ENCODE data around the gene POM121. TPM values are rescaled to one million over a fixed set of nuclear protein-coding genes. Genes with fewer than 3 reads are reported as not detected.
A peak's percentile ranks its signal among the peaks of the same experiment; 100 is the strongest.
"Not testable (repeated sequence)": the region's sequence is repeated elsewhere in the genome, so short reads cannot be mapped to it uniquely, and the experiment has no call there.

POM121 gene
- total and polyA plus RNA-seq, 4 donors = 7.6 to 31.9 (median 23.5) TPM

GRCh38 chr7:72914756-72915525, 10.0 kb upstream of the POM121 start:
- not testable (repeated sequence) for H3K4me3 ChIP-seq (ENCODE audit: low read length in 2 of 2); H3K4me1 ChIP-seq (ENCODE audit: control insufficient read depth in 1 of 2, insufficient read depth in 2 of 2, low read length in 2 of 2); H3K36me3 ChIP-seq (ENCODE audit: control insufficient read depth in 1 of 2, insufficient read depth in 2 of 2, low read length in 1 of 2); H3K9me3 ChIP-seq (ENCODE audit: control insufficient read depth, low read length); H3K27me3 ChIP-seq (ENCODE audit: control insufficient read depth in 1 of 2, insufficient read depth in 2 of 2, low read length in 1 of 2); H3K27ac ChIP-seq (ENCODE audit: low read depth in 1 of 2, low read length in 2 of 2); ATAC-seq (ENCODE audit: low FRiP score)
- intact Hi-C loops (cut with DNase I) = loop anchor here in 1 of 2 donors (5.0 kb wide), 1 partner anchor 93 kb away; no protein-coding TSS in a partner anchor
- DNase-seq = peak; percentile 54 to 82
- 58 to 65% methylated on average over 9 of the region's 9 CpGs for WGBS, 2 donors

DNA sequence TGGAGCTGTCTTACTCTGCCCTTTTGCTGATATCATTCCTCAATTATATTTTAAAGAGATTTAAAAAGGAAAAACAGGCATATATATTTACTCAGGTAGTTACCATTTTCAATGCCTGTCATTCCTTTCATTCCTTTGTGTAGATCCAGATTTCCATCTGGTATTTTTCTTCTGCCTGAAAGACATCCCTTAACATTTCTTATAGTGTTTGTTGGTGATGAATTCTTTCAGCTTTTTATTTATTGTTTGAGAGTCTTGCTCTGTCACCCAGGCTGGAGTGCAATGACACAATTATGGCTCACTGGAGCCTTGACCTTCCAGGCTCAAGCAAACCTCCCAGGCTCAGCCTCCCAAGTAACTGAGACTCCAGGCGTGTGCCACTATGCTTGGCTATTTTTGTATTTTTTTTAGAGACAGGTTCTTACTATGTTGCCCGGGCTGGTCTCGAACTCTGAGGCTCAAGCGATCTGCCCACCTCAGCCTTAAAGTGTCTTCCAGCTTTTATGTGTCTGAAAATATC, 5.6 kb upstream of the POM121 start:
- Histone ChIP-seq H3K9me3 (ENCODE audit: control insufficient read depth, low read length) (no peaks in the 10 kb centered on the region), H3K36me3 (ENCODE audit: control insufficient read depth in 1 of 2, insufficient read depth in 2 of 2, low read length in 1 of 2) (no peaks in the 10 kb centered on the region), H3K27me3 (ENCODE audit: control insufficient read depth in 1 of 2, insufficient read depth in 2 of 2, low read length in 1 of 2) (no peaks in the 10 kb centered on the region), H3K4me3 (ENCODE audit: low read length in 2 of 2) (no peak overlapping the region), H3K27ac (ENCODE audit: low read depth in 1 of 2, low read length in 2 of 2) (no peak overlapping the region), H3K4me1 (ENCODE audit: control insufficient read depth in 1 of 2, insufficient read depth in 2 of 2, low read length in 2 of 2) (no peaks in the 10 kb centered on the region)
- intact Hi-C loops (cut with DNase I) = loop anchor here in 1 of 2 donors (5.0 kb wide), 1 partner anchor 97 kb away; no protein-coding TSS in a partner anchor
- 80% methylated on average over 4 of the region's 4 CpGs for WGBS, 2 donors
- DNase-seq = no peak
- ATAC-seq (ENCODE audit: low FRiP score) = no peak

DNA sequence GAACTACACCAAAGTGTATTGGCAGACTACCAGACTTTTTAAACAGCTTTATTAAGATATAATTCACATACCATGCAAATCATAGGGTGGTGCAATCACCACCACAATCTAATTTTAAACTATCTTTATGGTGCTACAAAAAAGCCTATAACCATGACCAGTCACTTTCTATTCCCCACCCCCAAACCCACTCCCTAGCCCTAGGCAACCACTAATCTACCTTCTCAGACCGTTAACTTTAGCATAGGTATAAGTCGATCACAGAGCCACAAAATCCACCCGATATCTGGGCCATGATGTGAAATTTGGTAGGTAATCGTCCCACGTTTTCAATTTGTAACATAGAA, 536 bp upstream of the POM121 start:
- DNase-seq (no peak), ATAC-seq (ENCODE audit: low FRiP score) (no peak)
- 0% methylated on average over 5 of the region's 5 CpGs for WGBS, 2 donors
- Histone ChIP-seq H3K36me3 (ENCODE audit: control insufficient read depth in 1 of 2, insufficient read depth in 2 of 2, low read length in 1 of 2) (peaks cover 0 to 2% of the 10 kb centered on the region in 2 donors), H3K27ac (ENCODE audit: low read depth in 1 of 2, low read length in 2 of 2) (peak overlapping the region; percentile 90 to 93), H3K9me3 (ENCODE audit: control insufficient read depth, low read length) (no peaks in the 10 kb centered on the region), H3K4me1 (ENCODE audit: control insufficient read depth in 1 of 2, insufficient read depth in 2 of 2, low read length in 2 of 2) (no peaks in the 10 kb centered on the region), H3K4me3 (ENCODE audit: low read length in 2 of 2) (peak overlapping the region; percentile 83 to 87), H3K27me3 (ENCODE audit: control insufficient read depth in 1 of 2, insufficient read depth in 2 of 2, low read length in 1 of 2) (no peaks in the 10 kb centered on the region)
- intact Hi-C loops (cut with DNase I) = loop anchor here in 1 of 2 donors (10.0 kb wide), 1 partner anchor 90 kb away; no protein-coding TSS in a partner anchor

GRCh38 chr7:72925546-72926120, 738 bp downstream of the POM121 start:
- intact Hi-C loops (cut with DNase I) = loop anchor here in 1 of 2 donors (10.0 kb wide), 1 partner anchor 91 kb away; no protein-coding TSS in a partner anchor
- H3K27me3 ChIP-seq (ENCODE audit: control insufficient read depth in 1 of 2, insufficient read depth in 2 of 2, low read length in 1 of 2) = no peaks in the 10 kb centered on the region
- ATAC-seq (ENCODE audit: low FRiP score) = no peak
- DNase-seq = no peak
- peak overlapping the region; percentile 54 to 87 for H3K4me3 ChIP-seq (ENCODE audit: low read length in 2 of 2)
- no peaks in the 10 kb centered on the region for H3K4me1 ChIP-seq (ENCODE audit: control insufficient read depth in 1 of 2, insufficient read depth in 2 of 2, low read length in 2 of 2)
- H3K36me3 ChIP-seq (ENCODE audit: control insufficient read depth in 1 of 2, insufficient read depth in 2 of 2, low read length in 1 of 2) = peaks cover 0 to 5% of the 10 kb centered on the region in 2 donors
- H3K9me3 ChIP-seq (ENCODE audit: control insufficient read depth, low read length) = no peaks in the 10 kb centered on the region
- 0 to 1% methylated on average over 25 to 35 of the region's 35 CpGs for WGBS, 2 donors
- peak overlapping the region in 1 of 2 donors; percentile 65 for H3K27ac ChIP-seq (ENCODE audit: low read depth in 1 of 2, low read length in 2 of 2)

DNA sequence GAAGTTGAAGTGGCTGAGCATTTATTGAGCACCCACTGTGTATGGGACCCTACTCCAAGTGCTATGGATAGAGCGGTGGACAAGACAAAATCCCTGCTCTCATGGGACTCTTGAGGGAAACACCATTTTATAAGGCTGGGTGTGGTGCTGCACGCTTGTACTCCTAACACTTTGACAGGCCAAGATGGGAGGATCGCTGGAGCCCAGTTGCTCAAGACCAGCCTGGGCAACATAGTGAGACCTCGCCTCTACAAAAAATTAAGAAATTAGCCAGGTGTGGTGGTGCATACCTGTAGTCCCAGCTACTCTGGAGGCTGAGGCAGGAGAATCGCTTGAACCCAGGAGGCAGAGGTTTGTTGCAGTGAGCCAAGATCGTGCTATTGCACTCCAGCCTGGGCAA, 2.9 kb downstream of the POM121 start:
- H3K36me3 ChIP-seq (ENCODE audit: control insufficient read depth in 1 of 2, insufficient read depth in 2 of 2, low read length in 1 of 2); H3K27me3 ChIP-seq (ENCODE audit: control insufficient read depth in 1 of 2, insufficient read depth in 2 of 2, low read length in 1 of 2); DNase-seq; H3K4me3 ChIP-seq (ENCODE audit: low read length in 2 of 2); H3K4me1 ChIP-seq (ENCODE audit: control insufficient read depth in 1 of 2, insufficient read depth in 2 of 2, low read length in 2 of 2); H3K27ac ChIP-seq (ENCODE audit: low read depth in 1 of 2, low read length in 2 of 2); ATAC-seq (ENCODE audit: low FRiP score); H3K9me3 ChIP-seq (ENCODE audit: control insufficient read depth, low read length): not testable (repeated sequence)
- WGBS, 2 donors = 96% methylated on average over 6 of the region's 6 CpGs
- intact Hi-C loops (cut with DNase I) = loop anchor here in 1 of 2 donors (10.0 kb wide), 1 partner anchor 93 kb away; no protein-coding TSS in a partner anchor

DNA sequence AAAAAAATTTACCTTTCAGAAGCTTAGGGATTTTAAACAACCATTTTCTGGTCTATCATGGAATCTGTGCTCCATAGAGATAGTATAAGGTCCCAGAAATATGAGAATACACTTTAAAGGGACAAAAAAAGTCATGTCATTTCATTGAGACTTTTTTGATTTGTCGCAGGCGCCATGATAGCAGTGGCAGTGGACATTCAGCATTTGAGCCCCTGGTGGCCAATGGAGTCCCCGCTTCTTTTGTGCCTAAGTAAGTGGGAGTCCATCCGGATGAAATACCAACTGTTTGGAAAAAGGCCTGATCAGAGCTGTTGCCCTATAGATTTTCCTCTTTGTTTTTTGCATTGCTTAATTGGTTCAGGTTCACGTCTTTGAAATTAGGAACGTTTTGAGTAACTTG, 3.3 kb downstream of the POM121 start:
- H3K9me3 ChIP-seq (ENCODE audit: control insufficient read depth, low read length); H3K27me3 ChIP-seq (ENCODE audit: control insufficient read depth in 1 of 2, insufficient read depth in 2 of 2, low read length in 1 of 2); H3K4me1 ChIP-seq (ENCODE audit: control insufficient read depth in 1 of 2, insufficient read depth in 2 of 2, low read length in 2 of 2); H3K4me3 ChIP-seq (ENCODE audit: low read length in 2 of 2); ATAC-seq (ENCODE audit: low FRiP score); H3K27ac ChIP-seq (ENCODE audit: low read depth in 1 of 2, low read length in 2 of 2); H3K36me3 ChIP-seq (ENCODE audit: control insufficient read depth in 1 of 2, insufficient read depth in 2 of 2, low read length in 1 of 2); DNase-seq: not testable (repeated sequence)
- WGBS, 2 donors = 89% methylated on average over 6 of the region's 6 CpGs
- intact Hi-C loops (cut with DNase I) = loop anchor here in 1 of 2 donors (10.0 kb wide), 1 partner anchor 93 kb away; no protein-coding TSS in a partner anchor

DNA sequence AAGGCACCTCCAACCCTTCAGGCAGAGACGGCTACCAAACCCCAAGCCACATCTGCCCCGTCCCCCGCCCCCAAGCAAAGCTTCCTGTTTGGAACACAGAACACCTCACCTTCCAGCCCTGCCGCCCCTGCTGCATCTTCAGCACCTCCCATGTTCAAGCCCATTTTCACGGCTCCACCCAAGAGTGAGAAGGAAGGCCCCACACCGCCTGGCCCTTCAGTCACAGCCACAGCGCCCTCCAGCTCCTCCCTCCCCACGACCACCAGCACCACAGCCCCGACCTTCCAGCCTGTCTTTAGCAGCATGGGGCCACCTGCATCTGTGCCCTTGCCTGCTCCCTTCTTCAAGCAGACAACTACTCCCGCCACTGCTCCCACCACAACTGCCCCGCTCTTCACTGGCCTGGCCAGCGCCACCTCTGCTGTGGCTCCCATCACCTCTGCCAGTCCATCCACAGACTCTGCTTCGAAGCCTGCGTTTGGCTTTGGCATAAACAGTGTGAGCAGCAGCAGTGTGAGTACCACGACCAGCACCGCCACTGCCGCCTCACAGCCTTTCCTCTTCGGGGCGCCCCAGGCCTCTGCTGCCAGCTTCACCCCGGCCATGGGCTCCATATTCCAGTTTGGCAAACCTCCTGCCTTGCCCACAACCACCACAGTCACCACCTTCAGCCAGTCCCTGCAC, 17.3 kb downstream of the POM121 start:
- DNase-seq; H3K27ac ChIP-seq (ENCODE audit: low read depth in 1 of 2, low read length in 2 of 2); H3K27me3 ChIP-seq (ENCODE audit: control insufficient read depth in 1 of 2, insufficient read depth in 2 of 2, low read length in 1 of 2); H3K9me3 ChIP-seq (ENCODE audit: control insufficient read depth, low read length); H3K4me3 ChIP-seq (ENCODE audit: low read length in 2 of 2); H3K36me3 ChIP-seq (ENCODE audit: control insufficient read depth in 1 of 2, insufficient read depth in 2 of 2, low read length in 1 of 2); ATAC-seq (ENCODE audit: low FRiP score); H3K4me1 ChIP-seq (ENCODE audit: control insufficient read depth in 1 of 2, insufficient read depth in 2 of 2, low read length in 2 of 2); intact Hi-C loops (cut with DNase I): not testable (repeated sequence)
- 87 to 90% methylated on average over 5 to 8 of the region's 20 CpGs for WGBS, 2 donors

DNA sequence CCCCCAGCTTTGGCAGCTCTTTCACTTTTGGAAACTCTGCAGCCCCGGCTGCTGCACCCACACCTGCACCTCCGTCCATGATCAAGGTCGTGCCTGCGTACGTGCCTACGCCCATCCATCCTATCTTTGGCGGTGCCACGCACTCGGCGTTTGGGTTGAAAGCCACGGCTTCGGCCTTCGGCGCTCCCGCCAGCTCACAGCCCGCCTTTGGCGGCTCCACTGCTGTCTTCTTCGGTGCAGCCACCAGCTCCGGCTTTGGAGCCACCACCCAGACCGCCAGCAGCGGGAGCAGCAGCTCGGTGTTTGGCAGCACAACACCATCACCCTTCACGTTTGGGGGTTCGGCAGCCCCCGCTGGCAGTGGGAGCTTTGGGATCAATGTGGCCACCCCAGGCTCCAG, 18.1 kb downstream of the POM121 start:
- intact Hi-C loops (cut with DNase I); H3K4me3 ChIP-seq (ENCODE audit: low read length in 2 of 2); H3K36me3 ChIP-seq (ENCODE audit: control insufficient read depth in 1 of 2, insufficient read depth in 2 of 2, low read length in 1 of 2); H3K9me3 ChIP-seq (ENCODE audit: control insufficient read depth, low read length); H3K27ac ChIP-seq (ENCODE audit: low read depth in 1 of 2, low read length in 2 of 2); DNase-seq; ATAC-seq (ENCODE audit: low FRiP score); H3K27me3 ChIP-seq (ENCODE audit: control insufficient read depth in 1 of 2, insufficient read depth in 2 of 2, low read length in 1 of 2); H3K4me1 ChIP-seq (ENCODE audit: control insufficient read depth in 1 of 2, insufficient read depth in 2 of 2, low read length in 2 of 2): not testable (repeated sequence)
- WGBS, 2 donors = 95 to 98% methylated on average over 17 to 25 of the region's 25 CpGs
